ENCODE results near the gene ABCA1.

The ABCA1 gene

DNA sequence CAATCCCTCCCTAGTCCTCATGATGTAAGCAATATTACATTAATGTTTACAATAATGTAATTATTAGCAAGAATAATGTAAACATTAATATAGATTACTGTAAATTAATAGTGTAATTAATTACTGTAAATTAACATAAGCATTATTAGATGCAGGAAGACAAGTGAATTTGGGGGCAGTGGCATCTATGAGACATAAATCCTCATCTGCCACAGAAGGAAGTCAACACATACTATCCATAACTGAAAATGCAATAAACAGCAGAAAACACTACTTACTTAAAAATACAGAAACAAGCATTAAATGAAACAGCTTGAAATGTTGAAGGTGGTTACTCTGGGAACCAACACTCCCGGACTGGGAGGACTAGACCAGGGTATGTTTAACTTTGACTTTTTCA is 181.2 kb downstream of the ABCA1 start:
- no peak for DNase-seq

DNA sequence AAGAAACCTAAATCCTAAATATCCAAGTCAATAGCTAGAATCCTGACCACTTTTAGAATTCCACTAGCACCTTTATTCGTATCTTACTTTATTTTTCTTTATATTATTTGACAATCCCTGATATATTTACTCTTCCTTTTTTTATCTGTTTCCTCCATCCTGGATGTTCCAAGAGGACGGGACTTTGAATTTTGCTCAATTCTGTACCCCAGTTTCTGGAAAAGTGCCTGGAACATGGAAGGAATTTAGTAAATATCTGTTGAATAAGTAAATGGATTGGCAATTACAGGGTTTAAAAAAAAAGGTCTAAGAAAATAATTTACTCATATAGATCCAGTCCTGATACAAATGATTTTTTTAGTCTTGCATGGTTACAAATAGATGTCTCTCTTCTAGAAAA is 181.7 kb downstream of the ABCA1 start:
- no peak for DNase-seq

DNA sequence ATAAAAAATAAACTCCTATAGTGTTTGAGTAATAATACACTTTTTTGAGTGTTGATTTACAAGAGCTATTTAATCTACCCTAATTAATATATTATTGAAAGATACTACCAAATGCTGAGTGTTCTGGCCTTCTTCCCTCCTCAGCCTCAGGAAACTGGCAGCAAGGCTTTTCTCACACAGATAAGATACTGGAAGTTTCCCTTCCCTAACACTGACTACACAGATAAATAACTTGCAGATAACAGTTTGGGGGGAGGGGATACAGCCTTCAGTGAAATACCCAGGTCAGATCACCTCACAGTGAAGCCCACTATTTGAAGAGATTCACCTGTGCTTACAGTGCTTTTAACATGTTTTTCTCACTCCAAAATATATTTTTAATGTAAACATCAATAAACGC is 182.1 kb downstream of the ABCA1 start:
- no peak for DNase-seq

DNA sequence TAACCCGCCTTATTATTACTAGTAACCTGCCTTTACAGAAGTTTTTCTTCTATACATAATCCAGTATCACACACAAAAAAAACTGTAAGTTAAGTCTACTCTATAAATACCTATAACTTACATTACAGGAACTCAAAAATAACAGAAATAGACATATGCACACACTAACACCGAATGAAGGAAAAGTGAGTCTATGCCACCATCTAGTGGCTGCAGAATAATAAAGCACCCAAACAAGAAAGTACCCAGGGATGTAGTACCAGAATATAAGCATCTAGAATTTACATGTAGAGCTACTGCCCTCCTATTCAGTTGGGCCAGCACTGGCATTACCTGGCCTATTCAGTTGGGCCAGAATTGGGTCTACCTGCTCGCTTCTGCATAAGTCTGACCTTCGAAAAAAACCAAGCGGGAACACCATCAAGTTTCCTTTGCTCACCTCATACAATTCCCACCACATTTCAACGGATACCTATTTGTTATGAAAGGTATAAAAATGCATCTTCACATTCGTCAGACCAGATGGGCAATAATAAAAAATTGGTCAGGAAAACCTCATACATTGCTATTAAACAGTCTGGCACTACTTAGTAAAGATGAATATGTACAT is 184.5 kb downstream of the ABCA1 start:
- DNase-seq: peak; percentile 62

DNA sequence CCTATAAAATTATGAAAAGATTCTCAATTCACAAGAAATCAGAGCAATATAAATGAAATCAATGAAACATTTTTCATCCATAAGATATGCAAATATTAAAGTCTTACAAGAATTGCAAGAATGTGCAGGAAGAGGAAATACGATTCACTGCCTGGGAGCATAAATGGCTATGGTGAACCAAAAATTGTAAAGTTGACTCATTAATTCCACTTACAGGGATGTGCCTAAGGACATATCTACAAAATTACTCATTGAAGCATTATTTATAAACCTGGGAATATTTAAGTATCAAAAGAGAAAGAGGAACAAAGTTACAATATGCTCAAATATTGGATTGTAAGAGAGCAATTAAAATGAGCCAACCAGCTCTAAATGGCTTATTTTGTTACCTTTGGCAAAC is 187.3 kb downstream of the ABCA1 start:
- DNase-seq: no peak

DNA sequence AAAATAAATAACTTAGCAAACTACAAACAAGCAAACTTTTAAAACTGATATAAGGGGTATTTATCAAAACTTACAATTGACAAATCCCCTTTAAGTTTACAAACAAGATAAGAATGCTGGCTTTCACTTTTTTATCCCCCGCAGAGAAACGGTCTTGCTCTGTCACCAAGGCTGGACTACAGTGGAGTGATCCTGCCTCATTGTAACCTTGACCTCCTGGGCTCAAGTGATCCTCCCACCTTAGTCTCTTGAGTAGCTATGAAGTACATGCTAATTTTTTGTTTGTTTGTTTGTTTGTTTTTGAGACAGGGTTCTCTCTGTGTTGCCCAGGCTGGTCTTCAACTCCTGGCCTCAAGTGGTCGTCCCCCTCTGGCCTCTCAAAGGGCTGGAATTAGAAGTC is 189.5 kb downstream of the ABCA1 start:
- no peak for DNase-seq

Measured in NCI-H526 treated with DMSO at 0.1 percent for 48 hours (cell line).